Neural progenitor cell (in vitro differentiated cells): ENCODE results near the gene STPG3. TPM values are rescaled to one million over a fixed set of nuclear protein-coding genes. Genes with fewer than 3 reads are reported as not detected.
A peak's percentile ranks its signal among the peaks of the same experiment; 100 is the strongest.

Source experiments
- DNase-seq: peaks from one replicate; pipeline ENCODE4 v3.0.0-alpha.2; 2016; ENCODE audit warnings: low spot score
- H2AFZ ChIP-seq: fragments of 200-600 bp; sonication (generic); replicated peaks from 2 replicates; pipeline ENCODE4 v1.6.1; 2016; ENCODE audit warnings: antibody characterized with exemption
- H3F3A ChIP-seq: fragments of 200-600 bp; sonication (generic); 2 replicates; pipeline ENCODE4 v1.6.1; 2016; ENCODE audit warnings: antibody characterized with exemption, low read depth
- H3K27ac ChIP-seq: fragments of 200-600 bp; sonication (generic); 2 replicates; pipeline ENCODE4 v1.5.1; 2016; ENCODE audit warnings: mild to moderate bottlenecking
- H3K27me3 ChIP-seq: fragments of 200-600 bp; sonication (generic); 2 replicates; pipeline ENCODE4 v1.6.1; 2016; ENCODE audit warnings: mild to moderate bottlenecking, moderate library complexity
- H3K36me3 ChIP-seq: fragments of 200-600 bp; sonication (generic); 2 replicates; pipeline ENCODE4 v1.5.1; 2016
- H3K4me1 ChIP-seq: fragments of 200-600 bp; sonication (generic); 2 replicates; pipeline ENCODE4 v1.6.1; 2016; ENCODE audit warnings: mixed run types
- H3K4me2 ChIP-seq: fragments of 200-600 bp; sonication (generic); 2 replicates; pipeline ENCODE4 v1.6.1; 2016
- H3K4me3 ChIP-seq: fragments of 200-600 bp; sonication (generic); 2 replicates; pipeline ENCODE4 v1.5.1; 2016
- H3K79me2 ChIP-seq: fragments of 200-600 bp; sonication (generic); 2 replicates; pipeline ENCODE4 v1.6.1; 2016; ENCODE audit warnings: low read depth
- H3K9ac ChIP-seq: fragments of 200-600 bp; sonication (generic); 2 replicates; pipeline ENCODE4 v1.6.1; 2016
- H3K9me3 ChIP-seq: fragments of 200-600 bp; sonication (generic); 2 replicates; pipeline ENCODE4 v1.5.1; 2016; ENCODE audit warnings: low read depth
- H4K20me1 ChIP-seq: fragments of 200-600 bp; sonication (generic); 2 replicates; pipeline ENCODE4 v1.6.1; 2016; ENCODE audit warnings: low read depth
- H3K27ac Mint-ChIP-seq: 3 replicates; pipeline ENCODE4 v1.8.0; 2021; ENCODE audit warnings: mixed read lengths
- H3K27me3 Mint-ChIP-seq: 2 replicates; pipeline ENCODE4 v1.8.0; 2022; ENCODE audit warnings: low read depth, mild to moderate bottlenecking, inconsistent platforms, moderate library complexity, mixed read lengths; ENCODE audit not compliant: insufficient read depth
- H3K36me3 Mint-ChIP-seq: 3 replicates; pipeline ENCODE4 v1.8.0; 2021; ENCODE audit warnings: mixed read lengths
- H3K4me1 Mint-ChIP-seq: 3 replicates; pipeline ENCODE4 v1.8.0; 2021; ENCODE audit warnings: mixed read lengths
- H3K4me3 Mint-ChIP-seq: 3 replicates; pipeline ENCODE4 v1.8.0; 2021; ENCODE audit warnings: mild to moderate bottlenecking, moderate library complexity, mixed read lengths
- H3K9me3 Mint-ChIP-seq: 3 replicates; pipeline ENCODE4 v1.8.0; 2020; ENCODE audit warnings: mixed read lengths
- EZH2 ChIP-seq: fragments of 200-600 bp; sonication (generic); IDR thresholded peaks from 2 replicates; pipeline ENCODE4 v1.6.1; 2017; ENCODE audit warnings: antibody characterized with exemption, mild to moderate bottlenecking, moderate library complexity
- EZH2phosphoT487 ChIP-seq: fragments of 200-600 bp; sonication (generic); IDR thresholded peaks from 2 replicates; pipeline ENCODE4 v1.6.1; 2017; ENCODE audit warnings: antibody characterized with exemption
- total RNA-seq: library from RNA; depleted of rRNA; stranded (reverse); fragments of >200 nt; gene quantifications from 2 replicates; pipeline ENCODE4 v1.2.3, GENCODE V29; 2015; ENCODE audit warnings: low replicate concordance
- TF ChIP-seq, protein P1 (sequence below): fragments of 200-600 bp; sonication (generic); IDR thresholded peaks from 2 replicates; pipeline ENCODE4 v1.5.1; 2017; ENCODE audit warnings: antibody characterized with exemption, mild to moderate bottlenecking

STPG3 gene
- total RNA-seq, 1 donor from 2014 or later: not detected

DNA sequence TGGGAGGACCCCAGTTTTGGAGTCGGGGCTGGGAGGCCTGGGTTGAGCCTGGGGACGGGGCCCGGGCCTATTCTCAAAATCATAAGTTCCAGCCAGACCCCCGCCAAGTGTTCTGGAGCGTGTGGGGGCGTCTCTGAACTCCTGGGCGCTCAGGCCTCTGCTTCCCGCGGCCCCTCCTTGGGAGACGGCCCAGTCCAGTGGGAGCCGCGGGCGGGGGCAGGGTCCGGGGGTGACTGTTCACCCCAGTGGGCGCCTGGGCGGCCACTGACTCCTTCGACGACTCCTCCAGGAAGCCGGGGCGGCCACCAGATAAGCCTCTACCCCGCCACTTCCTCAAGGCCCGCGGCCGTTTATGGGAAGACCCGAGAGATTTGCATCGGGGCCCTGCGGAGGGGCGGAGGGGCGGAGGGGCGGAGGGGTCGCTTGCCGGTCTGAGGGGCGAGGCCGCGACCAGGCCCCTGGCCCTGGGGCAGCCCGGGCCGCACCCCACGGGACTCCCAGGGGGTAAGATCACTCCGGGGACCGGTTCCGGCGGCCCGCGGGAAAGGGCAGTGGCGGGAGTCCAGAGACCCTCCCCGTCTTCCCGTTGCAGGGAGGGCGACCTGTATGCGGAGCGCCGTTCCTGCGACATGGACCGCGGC, 27.1 kb downstream of the STPG3 start:
- H3K9ac ChIP-seq: no peak overlapping the region
- Mint-ChIP-seq H3K9me3 (peaks cover 3% of the 10 kb centered on the region), H3K27ac (no peak overlapping the region), H3K4me3 (no peak overlapping the region), H3K27me3 (peaks cover 12% of the 10 kb centered on the region), H3K4me1 (peaks cover 21% of the 10 kb centered on the region), H3K36me3 (no peaks in the 10 kb centered on the region)
- peak overlapping the region; percentile 13 for H3K4me3 ChIP-seq
- peaks cover 25% of the 10 kb centered on the region for H3F3A ChIP-seq
- DNase-seq: no peak
- TF ChIP-seq, protein P1, sequence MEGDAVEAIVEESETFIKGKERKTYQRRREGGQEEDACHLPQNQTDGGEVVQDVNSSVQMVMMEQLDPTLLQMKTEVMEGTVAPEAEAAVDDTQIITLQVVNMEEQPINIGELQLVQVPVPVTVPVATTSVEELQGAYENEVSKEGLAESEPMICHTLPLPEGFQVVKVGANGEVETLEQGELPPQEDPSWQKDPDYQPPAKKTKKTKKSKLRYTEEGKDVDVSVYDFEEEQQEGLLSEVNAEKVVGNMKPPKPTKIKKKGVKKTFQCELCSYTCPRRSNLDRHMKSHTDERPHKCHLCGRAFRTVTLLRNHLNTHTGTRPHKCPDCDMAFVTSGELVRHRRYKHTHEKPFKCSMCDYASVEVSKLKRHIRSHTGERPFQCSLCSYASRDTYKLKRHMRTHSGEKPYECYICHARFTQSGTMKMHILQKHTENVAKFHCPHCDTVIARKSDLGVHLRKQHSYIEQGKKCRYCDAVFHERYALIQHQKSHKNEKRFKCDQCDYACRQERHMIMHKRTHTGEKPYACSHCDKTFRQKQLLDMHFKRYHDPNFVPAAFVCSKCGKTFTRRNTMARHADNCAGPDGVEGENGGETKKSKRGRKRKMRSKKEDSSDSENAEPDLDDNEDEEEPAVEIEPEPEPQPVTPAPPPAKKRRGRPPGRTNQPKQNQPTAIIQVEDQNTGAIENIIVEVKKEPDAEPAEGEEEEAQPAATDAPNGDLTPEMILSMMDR: no peak
- TF ChIP-seq EZH2phosphoT487: no peak
- TF ChIP-seq EZH2: no peak
- no peaks in the 10 kb centered on the region for H3K79me2 ChIP-seq
- H4K20me1 ChIP-seq: no peaks in the 10 kb centered on the region
- H3K36me3 ChIP-seq: no peaks in the 10 kb centered on the region
- H3K9me3 ChIP-seq: no peaks in the 10 kb centered on the region
- H3K27me3 ChIP-seq: peaks cover 53% of the 10 kb centered on the region
- peaks cover 24% of the 10 kb centered on the region for H3K4me1 ChIP-seq
- peak overlapping the region; percentile 72 for H3K4me2 ChIP-seq
- no peak overlapping the region for H2AFZ ChIP-seq
- H3K27ac ChIP-seq: no peak overlapping the region

DNA sequence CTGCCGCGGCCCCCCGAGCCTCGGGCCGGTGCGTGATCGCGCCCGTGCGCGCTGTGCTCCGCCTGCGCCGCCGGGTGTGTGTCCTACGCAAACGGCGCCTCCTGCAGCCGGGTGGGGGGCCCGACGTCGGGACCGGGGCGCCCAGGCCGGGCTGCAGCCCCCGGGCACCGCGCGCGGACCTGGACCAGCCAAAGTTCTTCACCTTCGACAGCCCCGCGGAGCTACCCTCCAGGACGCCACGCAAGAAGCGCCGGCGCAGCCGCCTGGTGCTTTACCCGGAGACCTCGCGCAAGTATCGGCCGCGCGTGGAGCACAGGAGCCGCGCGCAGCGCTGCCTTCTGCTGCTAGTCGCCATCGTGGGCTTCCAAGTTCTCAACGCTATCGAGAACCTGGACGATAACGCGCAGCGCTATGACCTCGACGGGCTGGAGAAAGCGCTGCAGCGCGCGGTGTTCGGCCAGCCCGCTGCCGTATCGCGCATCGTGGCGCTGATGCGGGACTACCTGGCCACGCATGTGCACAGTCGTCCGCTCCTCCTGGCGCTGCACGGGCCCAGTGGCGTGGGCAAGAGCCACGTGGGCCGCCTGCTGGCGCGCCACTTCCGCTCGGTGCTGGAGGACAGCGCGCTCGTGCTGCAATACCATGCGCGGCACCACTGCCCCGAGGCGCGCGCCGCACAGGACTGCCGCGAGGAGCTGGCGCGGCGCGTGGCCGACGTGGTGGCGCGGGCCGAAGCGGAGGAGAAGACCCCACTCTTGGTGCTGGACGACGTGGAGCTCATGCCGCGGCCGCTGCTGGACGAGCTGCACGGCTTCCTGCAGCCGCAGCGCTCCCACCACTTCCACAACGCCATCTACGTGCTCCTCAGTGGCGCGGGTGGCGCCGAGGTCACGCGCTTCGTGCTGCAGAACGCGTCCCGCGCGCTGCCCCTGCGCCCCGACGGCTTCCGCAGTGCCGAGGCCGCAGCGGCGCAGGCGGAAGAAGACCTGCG, 27.9 kb downstream of the STPG3 start:
- peaks cover 21% of the 10 kb centered on the region for H3K4me1 Mint-ChIP-seq

DNA sequence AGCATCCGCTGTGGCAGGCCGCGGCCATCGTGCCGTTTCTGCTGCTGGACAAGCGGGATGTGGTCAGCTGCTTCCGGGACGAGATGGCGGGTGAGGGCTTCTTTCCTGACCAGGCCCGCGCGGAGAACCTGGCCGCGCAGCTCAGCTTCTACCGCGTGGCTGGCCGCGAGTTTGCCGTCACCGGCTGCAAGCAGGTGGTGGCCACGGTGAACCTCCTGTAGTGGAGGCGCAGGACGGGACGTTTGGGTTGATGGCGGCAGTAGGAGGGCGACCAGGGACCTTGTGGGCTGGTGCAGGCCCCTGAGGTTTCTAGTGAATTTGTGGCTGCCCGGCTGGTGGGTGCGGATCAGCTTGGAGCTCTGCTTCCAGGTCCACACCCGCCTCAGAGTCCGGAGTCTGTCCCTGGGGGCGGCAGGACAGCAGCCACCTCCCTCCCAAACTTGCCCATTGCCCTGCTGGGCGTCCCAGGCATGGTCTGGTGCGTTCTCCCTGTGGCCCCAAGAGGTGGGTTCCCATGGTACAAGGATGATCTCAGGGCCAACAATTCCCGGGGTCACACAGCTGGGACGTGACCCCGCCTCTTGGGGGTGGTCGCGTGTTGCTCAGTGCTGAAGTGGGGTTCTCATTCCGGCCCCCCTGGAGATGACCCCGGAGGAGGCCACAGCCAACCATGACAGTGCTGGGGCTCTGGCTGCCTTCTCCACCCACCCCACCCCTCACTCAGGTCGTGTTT, 28.8 kb downstream of the STPG3 start:
- Histone ChIP-seq H3K36me3 (no peaks in the 10 kb centered on the region), H3K4me2 (peak overlapping the region; percentile 79), H2AFZ (no peak overlapping the region), H3K9ac (no peak overlapping the region), H3K9me3 (no peaks in the 10 kb centered on the region), H3K4me1 (peaks cover 24% of the 10 kb centered on the region), H3F3A (peaks cover 25% of the 10 kb centered on the region), H3K27ac (no peak overlapping the region), H3K79me2 (no peaks in the 10 kb centered on the region), H4K20me1 (no peaks in the 10 kb centered on the region), H3K27me3 (peaks cover 62% of the 10 kb centered on the region), H3K4me3 (no peak overlapping the region)
- Mint-ChIP-seq H3K4me1 (peaks cover 18% of the 10 kb centered on the region), H3K9me3 (peaks cover 3% of the 10 kb centered on the region), H3K4me3 (peak overlapping the region; percentile 41), H3K36me3 (no peaks in the 10 kb centered on the region), H3K27ac (no peak overlapping the region), H3K27me3 (peaks cover 14% of the 10 kb centered on the region)
- no peak for DNase-seq
- TF ChIP-seq EZH2phosphoT487 (no peak), EZH2 (no peak)
- TF ChIP-seq, protein P1: no peak

More for the DNA sequence above, 27.9 kb downstream of the STPG3 start:
- no peak overlapping the region for H3K27ac ChIP-seq
- DNase-seq: no peak
- no peaks in the 10 kb centered on the region for H3K36me3 ChIP-seq
- H3K4me2 ChIP-seq: no peak overlapping the region
- Mint-ChIP-seq H3K36me3 (no peaks in the 10 kb centered on the region), H3K9me3 (peaks cover 3% of the 10 kb centered on the region), H3K4me3 (no peak overlapping the region), H3K27me3 (peaks cover 14% of the 10 kb centered on the region), H3K27ac (no peak overlapping the region)
- H3K4me3 ChIP-seq: no peak overlapping the region
- no peak overlapping the region for H3K9ac ChIP-seq
- no peak overlapping the region for H2AFZ ChIP-seq
- TF ChIP-seq EZH2phosphoT487 (no peak), EZH2 (no peak)
- TF ChIP-seq, protein P1: no peak
- H3K79me2 ChIP-seq: no peaks in the 10 kb centered on the region
- no peaks in the 10 kb centered on the region for H4K20me1 ChIP-seq
- peaks cover 24% of the 10 kb centered on the region for H3K4me1 ChIP-seq
- H3K27me3 ChIP-seq: peaks cover 62% of the 10 kb centered on the region
- peaks cover 25% of the 10 kb centered on the region for H3F3A ChIP-seq
- H3K9me3 ChIP-seq: no peaks in the 10 kb centered on the region
